ENCODE measurements around the gene HIVEP3.

DNA sequence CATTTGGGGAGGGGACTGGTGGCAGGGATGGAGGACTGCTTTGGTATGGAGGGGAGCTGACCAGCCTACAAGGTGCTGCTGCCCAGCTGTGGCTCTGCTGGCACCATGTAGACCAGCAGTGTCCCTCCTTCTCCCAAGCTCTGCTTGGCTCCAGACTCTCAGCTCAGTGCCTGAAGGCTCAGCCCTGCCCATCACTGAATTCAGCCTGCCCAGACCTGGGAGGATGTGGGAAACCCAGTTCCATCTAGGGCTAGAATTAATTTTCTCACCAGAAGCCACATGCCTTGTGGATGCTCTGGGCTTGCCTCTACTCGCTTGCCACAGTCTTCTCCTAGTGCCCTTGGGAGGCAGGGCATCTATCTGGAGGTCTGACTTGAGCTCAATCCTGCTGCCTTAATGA is 239.2 kb downstream of the HIVEP3 start:
- TF ChIP-seq, protein P1, sequence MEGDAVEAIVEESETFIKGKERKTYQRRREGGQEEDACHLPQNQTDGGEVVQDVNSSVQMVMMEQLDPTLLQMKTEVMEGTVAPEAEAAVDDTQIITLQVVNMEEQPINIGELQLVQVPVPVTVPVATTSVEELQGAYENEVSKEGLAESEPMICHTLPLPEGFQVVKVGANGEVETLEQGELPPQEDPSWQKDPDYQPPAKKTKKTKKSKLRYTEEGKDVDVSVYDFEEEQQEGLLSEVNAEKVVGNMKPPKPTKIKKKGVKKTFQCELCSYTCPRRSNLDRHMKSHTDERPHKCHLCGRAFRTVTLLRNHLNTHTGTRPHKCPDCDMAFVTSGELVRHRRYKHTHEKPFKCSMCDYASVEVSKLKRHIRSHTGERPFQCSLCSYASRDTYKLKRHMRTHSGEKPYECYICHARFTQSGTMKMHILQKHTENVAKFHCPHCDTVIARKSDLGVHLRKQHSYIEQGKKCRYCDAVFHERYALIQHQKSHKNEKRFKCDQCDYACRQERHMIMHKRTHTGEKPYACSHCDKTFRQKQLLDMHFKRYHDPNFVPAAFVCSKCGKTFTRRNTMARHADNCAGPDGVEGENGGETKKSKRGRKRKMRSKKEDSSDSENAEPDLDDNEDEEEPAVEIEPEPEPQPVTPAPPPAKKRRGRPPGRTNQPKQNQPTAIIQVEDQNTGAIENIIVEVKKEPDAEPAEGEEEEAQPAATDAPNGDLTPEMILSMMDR (IDR thresholded peaks at IDR 0.05), result no peak
- TF ChIP-seq POLR2A (IDR thresholded peaks at IDR 0.05), result no peak

All from heart left ventricle (tissue), 13 donors.